NCI-H82 treated with DMSO at 0.1 percent for 48 hours (cell line): ENCODE measurements around the gene DEPDC1B.
"Not testable (repeated sequence)": the region's sequence is repeated elsewhere in the genome, so short reads cannot be mapped to it uniquely, and the experiment has no call there.

Source experiments
- DNase-seq: peaks from one replicate; lab custom pipeline; 2025; ENCODE audit not compliant: unreplicated experiment; lab: John Stamatoyannopoulos, UW

DEPDC1B gene

DNA sequence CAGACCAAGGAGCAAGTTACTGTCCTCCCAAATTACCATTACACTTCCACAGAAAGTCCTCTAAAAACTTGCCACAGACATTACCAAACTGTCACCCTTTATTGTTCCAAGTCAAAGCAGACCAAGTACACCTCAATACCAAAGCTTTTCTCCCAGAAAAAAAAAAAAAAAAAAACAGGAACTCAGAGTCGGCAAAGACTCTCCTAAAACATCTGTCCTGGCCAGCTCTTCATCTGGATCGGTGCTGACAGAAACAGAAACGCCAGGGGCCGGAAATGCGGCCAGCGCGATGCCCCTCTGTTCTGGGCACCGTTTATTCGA, 718 bp downstream of the DEPDC1B start:
- no peak for DNase-seq

DNA sequence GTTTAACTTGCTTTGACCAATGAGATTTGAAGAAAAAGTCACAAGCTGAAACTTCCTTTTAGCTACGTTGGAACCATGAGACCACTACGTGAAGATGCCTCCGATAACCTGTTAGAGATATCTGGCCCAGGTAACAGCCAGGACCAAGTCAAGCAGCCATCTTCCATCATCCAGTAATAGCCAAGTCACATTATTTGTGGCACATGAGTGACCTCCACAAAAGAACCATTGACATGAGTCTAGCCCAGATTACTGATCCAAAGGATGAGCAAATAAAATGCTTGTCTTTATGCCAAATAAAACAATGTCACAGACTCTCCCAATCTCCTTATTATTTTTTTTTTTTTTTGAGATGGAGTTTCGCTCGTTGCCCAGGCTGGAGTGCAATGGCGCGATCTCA, 1.6 kb downstream of the DEPDC1B start:
- DNase-seq: no peak

DNA sequence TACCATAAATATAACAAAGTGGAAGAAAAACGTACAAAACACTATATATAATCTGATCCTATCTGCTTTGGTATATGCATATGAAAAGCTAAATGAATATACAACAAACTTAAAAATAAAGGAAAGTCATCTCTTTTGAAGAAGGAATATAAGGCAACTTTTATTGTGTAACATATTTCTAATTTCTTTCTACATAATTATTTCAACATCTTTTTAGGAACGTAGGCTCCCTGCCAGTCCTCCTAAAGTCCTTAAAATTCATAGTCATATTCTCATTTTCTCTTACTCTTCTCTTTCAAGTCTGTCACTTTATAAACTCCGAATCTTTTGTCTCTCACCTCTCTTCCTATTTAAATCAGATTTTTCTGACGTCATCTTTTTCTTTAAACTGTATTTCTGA, 9.6 kb downstream of the DEPDC1B start:
- no peak for DNase-seq

DNA sequence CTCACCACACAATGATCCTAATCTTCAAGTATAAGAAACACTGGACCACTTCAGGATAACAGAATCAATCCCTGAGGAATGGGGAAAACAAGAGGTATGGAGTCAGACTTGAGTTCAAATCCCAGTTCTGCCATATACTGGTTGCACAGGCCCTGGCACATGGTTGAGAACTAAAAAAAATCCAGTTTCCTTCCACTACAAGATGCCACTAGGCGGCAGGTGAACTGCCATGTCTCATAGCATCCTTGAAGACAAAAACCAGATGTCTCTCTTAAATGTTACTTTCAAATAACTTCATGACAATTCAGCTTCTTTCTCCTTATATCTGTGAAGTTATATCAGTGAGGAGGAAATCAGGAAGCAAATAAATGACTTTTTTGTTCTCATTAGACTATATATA, 11.0 kb downstream of the DEPDC1B start:
- DNase-seq: no peak

DNA sequence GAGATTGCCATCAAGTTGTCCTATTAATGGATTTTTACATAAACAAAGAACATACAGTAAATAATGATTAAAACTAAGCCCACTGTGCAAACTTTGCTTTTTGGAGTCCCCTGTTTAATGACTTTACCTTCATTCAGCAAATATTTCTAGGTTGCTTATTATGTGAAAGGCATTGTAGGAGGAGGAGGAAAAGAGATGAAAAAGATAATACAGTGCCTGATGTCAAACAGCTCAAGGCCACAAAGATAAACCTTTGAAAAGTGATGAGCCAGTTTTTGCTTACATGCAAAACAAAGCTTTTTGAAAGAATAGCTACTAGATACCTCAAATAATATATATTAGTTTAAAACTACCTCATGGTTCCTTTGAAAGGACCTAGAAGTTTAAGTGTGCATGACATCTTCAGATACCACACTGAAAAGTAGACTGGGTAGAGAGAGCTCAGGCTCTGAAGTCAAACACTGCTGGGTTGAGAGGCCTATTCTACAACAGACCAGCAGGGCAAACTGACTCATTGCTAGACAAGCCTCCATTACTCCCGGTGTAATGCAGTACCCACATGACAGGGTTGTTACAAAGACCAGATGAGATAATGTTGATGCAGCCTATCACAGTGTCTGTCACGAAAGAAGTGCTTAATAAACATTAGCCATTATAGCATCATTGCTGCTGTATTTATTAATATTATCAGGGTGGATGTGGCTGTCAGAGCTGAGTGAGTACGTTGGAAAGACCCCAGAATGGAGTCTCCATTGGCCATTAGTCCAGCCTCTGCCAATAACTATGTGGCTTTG, 11.8 kb downstream of the DEPDC1B start:
- DNase-seq: no peak

DNA sequence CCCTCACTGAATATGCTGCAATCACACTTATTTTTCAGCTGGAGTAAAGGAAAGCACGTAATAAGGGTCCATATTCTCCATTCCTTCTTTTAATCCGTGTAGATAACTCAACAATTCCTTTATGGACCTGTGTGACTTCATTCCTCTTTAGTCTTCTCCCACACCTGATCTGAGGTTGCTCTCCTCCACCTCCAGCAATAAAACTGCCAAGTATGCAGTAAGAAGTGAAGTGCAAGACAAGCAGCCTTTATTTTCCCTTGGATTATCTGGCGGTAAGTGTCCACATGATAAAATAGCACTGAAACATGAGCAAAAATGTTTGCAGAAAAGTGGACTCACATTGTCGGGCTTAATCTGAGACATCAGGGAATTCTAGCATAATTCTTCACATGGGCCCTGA, 13.8 kb downstream of the DEPDC1B start:
- no peak for DNase-seq

DNA sequence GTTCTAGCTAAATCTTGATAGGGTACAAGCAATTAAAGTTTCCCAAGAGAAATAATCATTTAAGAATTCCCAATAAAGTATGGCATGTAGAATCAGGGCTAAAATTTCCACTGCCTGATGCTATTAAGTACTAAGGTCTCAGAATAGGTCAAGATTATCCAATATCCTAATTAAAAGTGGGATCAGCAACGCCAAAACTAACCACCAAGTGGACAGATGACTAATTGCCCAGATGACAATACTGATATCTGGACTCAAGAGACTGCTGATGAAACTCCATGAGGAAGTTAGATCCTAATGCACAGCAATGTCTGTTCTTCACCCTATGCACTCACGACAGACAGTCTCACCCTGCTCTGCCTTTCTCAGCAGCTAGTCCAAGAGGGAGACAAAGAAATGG, 14.3 kb downstream of the DEPDC1B start:
- no peak for DNase-seq

DNA sequence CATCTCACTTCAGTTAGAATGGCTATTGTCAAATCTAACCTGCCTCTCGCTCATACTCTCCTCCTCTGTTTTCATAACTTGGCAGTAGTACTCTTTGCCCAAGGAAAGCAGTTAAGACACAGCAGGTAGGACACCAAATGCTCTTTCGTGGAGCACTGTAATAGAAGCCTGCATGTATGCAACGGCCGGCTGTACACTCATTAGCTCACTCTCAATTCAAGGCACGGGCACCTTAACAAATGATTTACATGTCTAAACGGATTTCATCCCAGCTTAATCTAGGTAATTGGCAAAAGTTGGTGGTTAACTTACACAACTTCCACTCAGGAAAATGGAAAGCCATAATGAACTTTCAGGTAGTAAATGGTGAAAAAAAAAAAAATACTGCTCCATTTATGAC, 14.9 kb downstream of the DEPDC1B start:
- DNase-seq: no peak

DNA sequence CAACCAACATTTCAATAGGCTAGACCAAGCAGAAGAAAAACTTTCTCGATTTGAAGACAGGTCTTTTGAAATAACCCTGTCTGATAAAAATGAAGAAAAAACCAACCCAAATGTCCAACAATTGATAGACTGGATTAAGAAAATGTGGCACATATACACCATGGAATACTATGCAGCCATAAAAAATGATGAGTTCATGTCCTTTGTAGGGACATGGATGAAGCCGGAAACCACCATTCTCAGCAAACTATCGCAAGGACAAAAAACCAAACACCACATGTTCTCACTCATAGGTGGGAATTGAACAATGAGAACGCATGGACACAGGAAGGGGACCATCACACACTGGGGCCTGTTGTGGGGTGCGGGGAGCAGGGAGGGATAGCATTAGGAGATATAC, 18.0 kb downstream of the DEPDC1B start:
- DNase-seq: not testable (repeated sequence)

DNA sequence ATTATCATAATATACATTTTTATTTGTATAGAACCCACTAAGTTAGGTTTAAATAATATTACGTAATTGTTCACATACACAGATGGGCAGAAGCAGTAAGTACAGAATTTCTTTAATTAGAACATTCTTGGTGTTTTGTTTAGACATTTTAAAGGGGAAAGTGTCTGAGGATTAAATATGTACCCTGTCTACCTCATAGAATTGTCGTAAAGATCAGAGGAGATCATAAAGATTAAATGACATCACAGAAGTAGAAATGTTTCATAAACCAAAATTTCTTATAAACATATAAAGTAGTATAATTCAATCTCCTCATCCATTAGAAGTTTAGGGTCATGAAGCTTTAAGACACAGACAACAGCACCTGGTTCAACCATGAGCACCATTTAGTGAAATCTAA, 20.1 kb downstream of the DEPDC1B start:
- no peak for DNase-seq

DNA sequence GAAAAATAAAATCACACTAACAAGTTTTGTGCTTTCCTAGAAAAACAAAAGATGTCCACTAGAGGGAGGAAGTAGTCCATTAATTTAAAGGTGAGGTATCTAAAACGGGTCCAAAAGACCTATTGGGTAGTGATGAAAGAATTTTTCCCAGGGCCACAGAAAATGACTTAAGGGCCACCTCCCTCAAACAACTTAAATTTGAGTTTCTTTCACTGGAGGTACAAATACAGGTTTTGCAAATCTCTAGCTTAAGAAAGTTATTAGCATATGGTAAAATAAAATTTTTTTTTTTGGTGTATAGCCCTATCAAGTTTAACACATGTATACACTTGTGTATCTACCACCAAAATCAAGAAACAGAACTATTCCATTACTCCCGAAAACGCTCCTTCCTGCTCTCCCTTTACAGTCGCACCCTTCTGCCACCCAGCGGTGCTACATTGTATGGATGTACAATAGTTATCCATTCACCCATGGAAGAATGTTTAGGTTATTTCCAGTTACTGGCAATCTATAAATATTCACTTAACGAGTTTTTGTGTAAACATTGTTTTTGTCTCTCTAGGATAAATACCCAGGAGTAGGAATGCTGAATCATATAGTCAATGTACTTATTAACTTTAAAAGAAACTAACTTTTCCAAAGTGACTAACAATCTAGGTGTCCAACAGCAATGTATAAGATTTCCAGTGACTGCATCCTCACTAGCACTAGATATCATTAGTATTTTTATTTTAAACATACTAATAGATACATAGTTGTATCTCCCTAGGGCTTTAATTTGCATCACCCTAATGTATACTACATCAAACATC, 21.9 kb downstream of the DEPDC1B start:
- DNase-seq: no peak

DNA sequence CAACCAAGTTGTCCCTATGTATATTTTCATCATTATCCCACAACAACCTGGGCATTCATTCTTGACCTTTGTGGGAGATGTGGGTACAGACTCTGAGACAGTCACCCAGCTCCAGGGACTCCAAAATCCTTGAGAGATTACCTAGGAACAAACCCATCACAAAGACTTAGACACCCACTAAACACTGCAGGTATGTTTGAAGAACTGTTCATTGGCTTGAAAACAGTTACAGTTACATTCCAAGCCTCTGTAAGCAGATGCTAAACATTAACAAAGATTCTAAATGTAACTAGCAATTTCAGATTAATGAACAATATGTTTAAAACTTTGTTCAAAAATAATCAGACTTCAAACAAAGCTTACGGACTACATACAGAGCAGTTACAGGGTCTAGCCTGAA, 24.7 kb downstream of the DEPDC1B start:
- no peak for DNase-seq

DNA sequence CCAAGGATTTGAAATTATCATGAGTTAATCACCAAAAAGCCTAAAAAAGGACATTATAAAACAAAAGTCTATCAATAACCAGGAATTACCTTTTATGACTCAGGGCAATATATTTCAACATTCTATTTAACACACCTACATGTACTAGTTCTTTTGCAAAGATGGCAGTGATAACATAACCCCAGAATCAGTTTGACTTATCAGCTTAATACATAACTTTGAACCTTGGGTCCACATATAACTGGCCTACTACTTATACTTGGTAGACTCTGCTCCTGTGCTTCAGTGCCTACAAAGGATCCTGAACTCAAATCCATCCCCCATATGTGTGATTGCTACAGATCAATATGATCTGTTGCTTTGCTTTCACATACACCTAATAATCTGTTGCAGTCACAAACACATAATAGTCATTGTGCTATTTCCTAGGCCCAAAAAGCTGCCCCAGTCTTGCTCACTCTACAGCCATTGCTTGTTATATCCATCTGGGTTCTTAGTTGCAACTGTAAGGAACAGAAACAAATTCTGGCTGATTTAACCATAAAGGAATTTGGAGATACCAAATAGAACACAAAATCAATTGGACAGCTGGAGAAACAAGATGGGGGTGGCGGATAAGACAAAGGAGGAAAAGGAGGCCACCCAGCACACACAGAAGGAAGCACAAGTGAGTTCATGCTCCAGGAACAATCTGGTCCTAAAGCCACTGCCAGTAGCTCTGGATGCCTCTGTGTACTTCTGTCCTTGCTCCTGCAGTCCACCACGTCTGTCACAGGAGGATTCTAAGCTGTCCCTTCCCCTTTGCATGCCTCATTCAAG, 25.5 kb downstream of the DEPDC1B start:
- no peak for DNase-seq

DNA sequence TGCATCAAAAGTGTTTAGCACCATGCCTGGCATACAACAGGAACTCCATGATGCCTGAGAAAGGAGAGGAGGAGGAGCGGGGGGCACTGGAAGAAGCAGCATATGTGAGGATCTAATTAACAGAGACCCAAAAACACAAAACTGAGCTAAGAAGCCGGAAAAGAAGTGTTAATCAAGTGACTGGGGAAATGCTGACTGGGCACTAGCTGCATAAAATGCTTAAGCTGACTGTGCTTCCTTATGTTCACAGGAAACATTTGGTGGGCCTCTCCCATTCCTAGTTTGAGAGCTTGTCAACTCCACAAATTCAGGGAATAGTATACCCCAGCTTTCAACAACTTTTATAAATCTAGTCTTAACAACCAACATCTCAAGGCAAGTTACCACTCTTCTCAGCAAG, 26.6 kb downstream of the DEPDC1B start:
- no peak for DNase-seq

DNA sequence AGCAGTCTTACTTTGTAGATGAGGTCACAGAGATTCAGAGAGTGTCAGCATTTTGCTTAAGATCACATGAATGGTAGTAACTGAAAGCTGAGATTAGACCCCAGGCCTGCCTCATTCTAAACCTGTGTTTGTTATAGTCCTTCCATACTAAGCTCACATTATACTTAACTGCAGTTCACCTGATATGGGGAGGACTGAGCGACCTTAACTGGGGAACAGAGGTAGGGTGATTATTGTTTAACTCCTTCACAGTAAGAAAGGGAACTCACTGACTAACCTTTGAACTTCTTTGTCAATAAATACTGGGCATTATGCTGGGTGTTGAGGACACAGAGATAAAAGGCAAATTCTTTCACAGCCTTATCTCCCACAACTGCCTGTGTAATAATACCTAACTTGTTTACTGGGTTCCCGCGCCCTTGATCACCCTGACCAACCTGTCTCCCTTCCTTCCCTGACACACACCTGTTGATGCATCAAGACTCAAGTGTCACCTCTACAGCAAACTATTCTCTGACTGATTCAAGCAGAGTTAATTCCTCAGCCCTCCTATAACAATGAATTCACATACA, 27.2 kb downstream of the DEPDC1B start:
- no peak for DNase-seq

DNA sequence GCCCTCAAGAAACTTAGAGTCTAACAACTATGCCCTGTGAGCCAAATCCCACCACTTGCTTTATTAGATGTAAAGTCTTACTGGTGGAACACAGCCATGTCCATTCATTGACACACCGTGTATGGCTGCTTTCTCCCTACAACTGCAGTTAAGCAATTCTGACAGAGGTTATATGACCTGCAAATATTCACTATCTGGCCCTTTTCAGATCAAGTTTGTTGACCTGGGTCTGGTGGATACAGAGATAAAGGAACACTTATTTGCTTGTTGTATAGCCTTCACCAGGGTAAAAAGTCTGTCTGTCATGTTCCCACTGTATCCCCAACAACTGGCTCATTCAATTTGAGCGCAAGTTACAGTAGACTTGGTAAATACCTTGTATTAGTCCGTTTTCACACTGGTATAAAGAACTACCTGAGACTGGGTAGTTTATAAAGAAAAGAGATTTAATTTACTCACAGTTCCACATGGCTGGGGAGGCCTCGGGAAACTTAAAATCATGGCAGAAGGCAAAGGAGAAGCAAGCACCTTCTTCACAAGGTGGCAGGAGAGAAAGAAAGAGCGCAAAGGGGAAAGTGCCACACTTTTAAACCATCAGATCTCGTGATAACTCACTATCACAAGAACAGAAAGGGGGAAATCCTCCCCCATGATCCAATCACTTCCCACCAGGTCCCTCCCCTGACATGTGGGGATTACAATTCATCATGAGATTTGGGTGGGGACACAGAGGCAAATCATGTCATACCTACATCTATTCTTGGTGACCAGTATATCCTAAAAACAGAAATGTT, 27.9 kb downstream of the DEPDC1B start:
- DNase-seq: no peak

DNA sequence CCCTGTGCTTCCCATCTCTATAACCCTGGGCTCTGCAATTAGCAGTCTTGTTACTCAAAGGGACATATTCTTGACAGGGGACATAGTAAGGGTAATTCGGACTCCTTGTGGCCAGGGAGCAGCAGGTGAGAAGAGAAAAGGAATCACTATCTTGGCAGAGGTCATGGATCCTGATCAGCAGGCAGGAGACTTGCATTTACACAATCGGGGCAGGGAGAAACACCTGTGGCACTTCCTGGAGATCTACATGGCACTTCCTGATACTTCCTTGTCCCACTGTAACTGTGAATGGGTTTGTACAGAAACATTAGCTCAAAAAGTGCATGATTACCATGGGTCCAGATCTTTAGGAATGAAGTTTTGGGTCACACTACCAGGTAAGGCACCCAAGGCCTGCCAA, 29.2 kb downstream of the DEPDC1B start:
- DNase-seq: no peak

DNA sequence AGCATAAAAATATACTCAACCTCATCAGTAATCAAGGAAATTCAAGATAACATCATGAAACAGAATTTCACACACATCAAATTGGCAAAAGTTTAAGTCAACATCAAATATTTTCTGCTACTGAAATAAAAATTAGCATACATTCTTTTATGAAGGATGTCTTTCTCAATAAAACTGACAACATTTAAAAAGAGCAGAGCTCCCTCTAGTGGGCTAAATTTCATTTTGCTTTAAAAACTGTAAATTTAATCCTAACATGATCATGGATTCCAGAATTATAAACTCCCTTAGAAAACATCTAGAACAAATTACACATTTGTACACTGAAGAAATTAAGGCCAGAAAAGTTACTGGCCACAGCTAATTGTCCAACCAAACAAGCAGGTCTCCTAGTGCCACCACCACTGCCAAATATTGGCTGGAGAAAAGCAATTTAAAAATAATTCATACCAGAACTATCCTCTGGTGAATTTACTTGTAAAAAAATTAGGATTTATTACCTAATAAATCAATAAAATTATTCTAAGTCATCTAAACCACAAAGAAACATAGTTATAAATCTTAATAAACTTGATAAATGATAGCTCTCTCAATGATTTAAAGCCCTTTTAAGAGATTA, 31.2 kb downstream of the DEPDC1B start:
- DNase-seq: no peak

DNA sequence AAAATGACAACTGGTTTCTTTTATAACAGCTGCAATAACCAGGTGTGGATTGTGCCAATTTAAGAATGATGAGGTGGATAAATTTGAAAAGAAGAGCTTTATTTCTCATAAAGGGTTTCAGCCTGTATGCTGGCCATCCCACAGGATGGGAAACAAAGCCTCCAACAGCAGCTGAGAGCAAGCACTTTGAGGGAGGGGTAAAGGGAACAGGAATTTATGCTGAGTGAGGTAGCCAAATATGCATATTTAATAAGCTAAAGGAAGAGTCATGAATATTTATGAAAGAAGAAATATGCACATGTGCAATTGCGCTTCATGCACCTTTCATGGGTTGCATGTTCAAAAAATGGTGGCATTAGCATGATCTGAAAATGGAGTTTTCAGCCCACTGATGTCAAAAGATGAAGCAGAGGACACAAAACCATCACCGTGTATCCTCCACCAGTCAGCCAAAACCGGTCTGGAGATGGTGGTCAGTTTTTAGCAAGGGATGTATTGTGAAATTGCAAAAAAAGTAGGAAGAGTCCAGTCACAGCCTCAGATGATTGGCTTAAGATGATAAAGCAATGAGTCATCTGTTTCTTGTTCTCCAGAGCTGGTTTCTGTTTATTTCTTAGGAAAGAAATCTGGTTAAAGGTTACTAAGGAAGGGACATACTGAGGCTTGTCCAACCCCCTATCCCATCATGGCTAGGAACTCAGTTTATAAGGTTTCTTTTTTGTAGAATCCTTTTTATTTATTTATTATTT, 47.9 kb downstream of the DEPDC1B start:
- no peak for DNase-seq
